HEK293 (cell line): Measurements from ENCODE around the gene APBA1.

Source experiments
- CTCF ChIA-PET: fragments of 350-600 bp; formaldehyde crosslinking; extraction: SDS; loops from one replicate; lab custom pipeline; 2021; ENCODE audit warnings: antibody characterized with exemption; lab: Yijun Ruan, JAX
- POLR2A ChIA-PET: fragments of 300-600 bp; formaldehyde crosslinking; extraction: SDS; loops from one replicate; lab custom pipeline; 2020; ENCODE audit warnings: antibody characterized with exemption, inconsistent platforms; lab: Yijun Ruan, JAX
- H3K27ac ChIP-seq: fragments of 200-500 bp; sonication (Bioruptor generic); 2 replicates; pipeline ENCODE4 v1.5.1; 2014; ENCODE audit warnings: low read depth, low read length, control low read depth, inconsistent platforms; ENCODE audit errors: extremely low read depth
- H3K36me3 ChIP-seq, 2 experiments: fragments of 200-500 bp in 1 of 2; sonication (Bioruptor generic) in 1 of 2; 1 replicate in 1 of 2; 2 replicates in 1 of 2; pipeline ENCODE4 v1.5.1; 2014 to 2017; ENCODE audit warnings: inconsistent platforms in 2 of 2, low read length in 2 of 2; ENCODE audit not compliant: control insufficient read depth in 2 of 2, insufficient read depth in 1 of 2
- H3K4me1 ChIP-seq: fragments of 200-500 bp; sonication (Bioruptor generic); 2 replicates; pipeline ENCODE4 v1.5.1; 2014; ENCODE audit warnings: mild to moderate bottlenecking, low read length, inconsistent platforms; ENCODE audit not compliant: control insufficient read depth, insufficient read depth
- H3K4me3 ChIP-seq: 2 replicates; pipeline ENCODE4 v1.5.1; 2011; ENCODE audit warnings: low read depth, mild to moderate bottlenecking, control low read depth, low read length, moderate library complexity
- H3K9me3 ChIP-seq: fragments of 200-500 bp; sonication (Bioruptor generic); 2 replicates; pipeline ENCODE4 v1.5.1; 2014; ENCODE audit warnings: low read depth, low read length, inconsistent platforms; ENCODE audit not compliant: control insufficient read depth, insufficient read depth
- BCL6B ChIP-seq: fragments of 450-650 bp; formaldehyde crosslinking; IDR thresholded peaks from 2 replicates; pipeline ENCODE4 v1.5.1; 2017; ENCODE audit warnings: missing biosample characterization, missing genetic modification characterization
- CTCF ChIP-seq: fragments of 450-650 bp; formaldehyde crosslinking; IDR thresholded peaks from 2 replicates; pipeline ENCODE4 v1.5.1; 2016; ENCODE audit warnings: missing biosample characterization, missing genetic modification characterization
- KLF7 ChIP-seq: fragments of 450-650 bp; formaldehyde crosslinking; IDR thresholded peaks from 2 replicates; pipeline ENCODE4 v1.5.1; 2016; ENCODE audit warnings: missing biosample characterization, missing genetic modification characterization, borderline replicate concordance
- ZBTB21 ChIP-seq: fragments of 450-650 bp; formaldehyde crosslinking; IDR thresholded peaks from 2 replicates; pipeline ENCODE4 v1.5.1; 2017; ENCODE audit warnings: missing biosample characterization, missing genetic modification characterization
- ZFHX2 ChIP-seq: fragments of 450-650 bp; formaldehyde crosslinking; conservative IDR thresholded peaks from 2 replicates; pipeline ENCODE4 v1.5.1; 2016; ENCODE audit warnings: missing biosample characterization, missing genetic modification characterization
- ZFP3 ChIP-seq: fragments of 450-650 bp; formaldehyde crosslinking; IDR thresholded peaks from 2 replicates; pipeline ENCODE4 v1.5.1; 2016; ENCODE audit warnings: low read depth, missing biosample characterization, missing genetic modification characterization
- ZNF10 ChIP-seq: fragments of 450-650 bp; formaldehyde crosslinking; IDR thresholded peaks from 2 replicates; pipeline ENCODE4 v1.5.1; 2017; ENCODE audit warnings: missing biosample characterization, missing genetic modification characterization
- ZNF16 ChIP-seq: fragments of 450-650 bp; formaldehyde crosslinking; IDR thresholded peaks from 2 replicates; pipeline ENCODE4 v1.5.1; 2016; ENCODE audit warnings: low read depth, missing biosample characterization, missing genetic modification characterization
- ZNF174 ChIP-seq: fragments of 450-650 bp; formaldehyde crosslinking; IDR thresholded peaks from 2 replicates; pipeline ENCODE4 v1.5.0; 2017; ENCODE audit warnings: missing biosample characterization, mild to moderate bottlenecking, missing genetic modification characterization
- ZNF18 ChIP-seq: fragments of 450-650 bp; formaldehyde crosslinking; IDR thresholded peaks from 2 replicates; pipeline ENCODE4 v1.5.1; 2016; ENCODE audit warnings: missing biosample characterization, missing genetic modification characterization
- ZNF19 ChIP-seq: fragments of 450-650 bp; formaldehyde crosslinking; IDR thresholded peaks from 2 replicates; pipeline ENCODE4; 2016; ENCODE audit warnings: missing biosample characterization, missing genetic modification characterization, low read depth
- ZNF23 ChIP-seq: fragments of 450-650 bp; formaldehyde crosslinking; IDR thresholded peaks from 2 replicates; pipeline ENCODE4 v1.5.1; 2016; ENCODE audit warnings: missing biosample characterization, missing genetic modification characterization, borderline replicate concordance
- ZNF311 ChIP-seq: fragments of 450-650 bp; formaldehyde crosslinking; IDR thresholded peaks from 2 replicates; pipeline ENCODE4 v1.5.1; 2017; ENCODE audit warnings: missing biosample characterization, missing genetic modification characterization, borderline replicate concordance
- ZNF335 ChIP-seq: fragments of 450-650 bp; formaldehyde crosslinking; conservative IDR thresholded peaks from 2 replicates; pipeline ENCODE4 v1.5.1; 2016; ENCODE audit warnings: missing biosample characterization, missing genetic modification characterization
- ZNF398 ChIP-seq: fragments of 450-650 bp; formaldehyde crosslinking; IDR thresholded peaks from 2 replicates; pipeline ENCODE4 v1.5.1; 2017; ENCODE audit warnings: missing biosample characterization, missing genetic modification characterization
- ZNF404 ChIP-seq: fragments of 450-650 bp; formaldehyde crosslinking; IDR thresholded peaks from 2 replicates; pipeline ENCODE4 v1.5.1; 2017; ENCODE audit warnings: missing biosample characterization, missing genetic modification characterization
- ZNF473 ChIP-seq: fragments of 450-650 bp; formaldehyde crosslinking; IDR thresholded peaks from 2 replicates; pipeline ENCODE4 v1.5.1; 2017; ENCODE audit warnings: missing biosample characterization, missing genetic modification characterization
- ZNF501 ChIP-seq: fragments of 450-650 bp; formaldehyde crosslinking; IDR thresholded peaks from 2 replicates; pipeline ENCODE4 v1.5.1; 2016; ENCODE audit warnings: missing biosample characterization, missing genetic modification characterization
- ZNF548 ChIP-seq: fragments of 450-650 bp; formaldehyde crosslinking; IDR thresholded peaks from 2 replicates; pipeline ENCODE4 v1.5.1; 2016; ENCODE audit warnings: missing biosample characterization, missing genetic modification characterization
- ZNF600 ChIP-seq: fragments of 450-650 bp; formaldehyde crosslinking; IDR thresholded peaks from 2 replicates; pipeline ENCODE4 v1.5.1; 2016; ENCODE audit warnings: missing biosample characterization, missing genetic modification characterization
- ZNF664 ChIP-seq: fragments of 450-650 bp; formaldehyde crosslinking; IDR thresholded peaks from 2 replicates; pipeline ENCODE4 v1.5.1; 2016; ENCODE audit warnings: missing biosample characterization, missing genetic modification characterization
- ZNF830 ChIP-seq: fragments of 450-650 bp; IDR thresholded peaks from 2 replicates; pipeline ENCODE4 v1.5.0; 2018; ENCODE audit warnings: missing biosample characterization, missing genetic modification characterization, low read depth, mild to moderate bottlenecking, moderate library complexity
- ZXDB ChIP-seq: fragments of 450-650 bp; formaldehyde crosslinking; IDR thresholded peaks from 2 replicates; pipeline ENCODE4 v1.5.1; 2016; ENCODE audit warnings: missing biosample characterization, missing genetic modification characterization

APBA1 gene

GRCh38 chr9:69485466-69485865, 186.7 kb downstream of the APBA1 start:
- ChIA-PET CTCF (no interaction called here), POLR2A (no interaction called here)

GRCh38 chr9:69483886-69484422, 188.2 kb downstream of the APBA1 start:
- CTCF ChIA-PET = interaction anchor here (1.2 kb wide), 1 partner anchor 20 kb away, joined by 3 read pairs; no protein-coding TSS in a partner anchor
- Histone ChIP-seq H3K4me3 (no peak overlapping the region), H3K9me3 (no peaks in the 10 kb centered on the region), H3K36me3 (no peaks in the 10 kb centered on the region), H3K4me1 (no peaks in the 10 kb centered on the region), H3K27ac (no peak overlapping the region)
- POLR2A ChIA-PET = no interaction called here
- TF ChIP-seq KLF7 (tag by site-specific recombination) = no peak
- no peak for TF ChIP-seq ZNF600 (tag by site-specific recombination)
- no peak for TF ChIP-seq ZNF174 (tag by site-specific recombination)
- no peak for TF ChIP-seq ZNF311
- TF ChIP-seq ZNF10 (tag by site-specific recombination) = no peak
- TF ChIP-seq ZFP3 = no peak
- no peak for TF ChIP-seq ZNF473
- TF ChIP-seq ZBTB21 (tag by site-specific recombination) = no peak
- TF ChIP-seq ZNF664 (tag by site-specific recombination) = no peak

More at GRCh38 chr9:69485466-69485865, 186.7 kb downstream of the APBA1 start:
- H3K9me3 ChIP-seq = no peaks in the 10 kb centered on the region
- no peaks in the 10 kb centered on the region for H3K4me1 ChIP-seq
- TF ChIP-seq ZNF404 (tag by site-specific recombination) = no peak
- TF ChIP-seq ZNF548 (tag by site-specific recombination) = no peak
- TF ChIP-seq, all 188 proteins: peak for 0
- Histone ChIP-seq H3K4me3 (no peak overlapping the region), H3K36me3 (no peaks in the 10 kb centered on the region), H3K27ac (no peak overlapping the region)

GRCh38 chr9:69476797-69477196, 195.4 kb downstream of the APBA1 start:
- H3K4me3 ChIP-seq = no peak overlapping the region
- TF ChIP-seq ZNF335 = no peak
- H3K9me3 ChIP-seq = no peaks in the 10 kb centered on the region
- no peaks in the 10 kb centered on the region for H3K36me3 ChIP-seq
- POLR2A ChIA-PET = no interaction called here
- no peaks in the 10 kb centered on the region for H3K4me1 ChIP-seq
- CTCF ChIA-PET = interaction anchor here (1.1 kb wide), 1 partner anchor 14 kb away, joined by 4 read pairs; no protein-coding TSS in a partner anchor
- H3K27ac ChIP-seq = no peak overlapping the region

GRCh38 chr9:69476016-69476415, 196.2 kb downstream of the APBA1 start:
- Histone ChIP-seq H3K4me1 (no peaks in the 10 kb centered on the region), H3K27ac (no peak overlapping the region), H3K36me3 (no peaks in the 10 kb centered on the region), H3K9me3 (no peaks in the 10 kb centered on the region), H3K4me3 (no peak overlapping the region)
- ChIA-PET CTCF (interaction anchor here (1.1 kb wide), 1 partner anchor 13 kb away, joined by 4 read pairs; no protein-coding TSS in a partner anchor), POLR2A (no interaction called here)
- no peak for TF ChIP-seq ZNF16
- TF ChIP-seq ZNF23 (tag by site-specific recombination) = no peak
- no peak for TF ChIP-seq ZNF501
- no peak for TF ChIP-seq ZNF18 (tag by site-specific recombination)
- TF ChIP-seq BCL6B (tag by site-specific recombination) = no peak
- TF ChIP-seq ZNF19 = no peak
- no peak for TF ChIP-seq ZXDB (tag by site-specific recombination)
- TF ChIP-seq CTCF (tag by site-specific recombination) = no peak
- no peak for TF ChIP-seq ZNF335
- no peak for TF ChIP-seq ZNF398 (tag by site-specific recombination)
- TF ChIP-seq ZNF830 (tag by site-specific recombination) = no peak
- no peak for TF ChIP-seq ZFHX2 (tag by site-specific recombination)
